ENCODE data around the gene ITLN2. TPM values are rescaled to one million over a fixed set of nuclear protein-coding genes. Genes with fewer than 3 reads are reported as not detected.

ITLN2 gene
- total and polyA plus RNA-seq, 10 of the 15 experiments (the other 5 are each of a cell fraction or from before 2014, with no cell fraction given) = not detected

DNA sequence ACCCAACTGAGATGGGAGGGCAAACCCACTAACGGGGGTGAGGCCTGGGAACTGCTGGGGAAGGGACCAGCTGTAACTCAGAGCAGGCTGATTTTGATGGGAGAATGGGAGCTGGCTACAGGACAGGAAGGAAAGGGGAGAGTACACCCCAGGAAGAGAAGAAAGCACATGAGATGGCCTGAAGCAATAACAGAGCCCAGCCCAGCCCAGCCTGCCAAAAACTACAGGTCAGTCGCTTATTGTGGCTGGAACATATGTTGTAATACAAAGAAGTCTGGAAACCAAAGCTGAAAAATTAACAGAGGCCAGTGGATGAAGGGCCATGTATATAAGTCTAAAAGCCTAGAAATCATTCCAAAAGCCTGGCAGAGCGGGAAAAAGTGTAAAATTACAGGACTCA is 1.6 kb downstream of the ITLN2 start:
- Histone ChIP-seq H3K4me1 (ENCODE audit: control insufficient read depth, insufficient read depth, low read length) (no peaks in the 10 kb centered on the region), H2AFZ (ENCODE audit: control insufficient read depth, low read depth, low read length) (no peak overlapping the region), H3K4me3 (no peak overlapping the region), H3K79me2 (ENCODE audit: control insufficient read depth, insufficient read depth, low read length) (no peaks in the 10 kb centered on the region), H3K36me3 (ENCODE audit: control insufficient read depth in 2 of 2, insufficient read depth in 2 of 2, low read length in 1 of 2) (no peaks in the 10 kb centered on the region), H4K20me1 (ENCODE audit: control insufficient read depth, insufficient read depth) (no peaks in the 10 kb centered on the region), H3K9ac (ENCODE audit: control insufficient read depth, insufficient read depth, low read length) (no peak overlapping the region), H3K27me3 (replicated peaks in 1 of 2; ENCODE audit: control insufficient read depth in 2 of 2, insufficient read depth in 2 of 2, low read length in 1 of 2) (no peaks in the 10 kb centered on the region; a peak in 1 of 4 replicates), H3K4me2 (ENCODE audit: control insufficient read depth, insufficient read depth) (no peak overlapping the region), H3K27ac (ENCODE audit: control insufficient read depth, insufficient read depth) (no peak overlapping the region), H3K9me3 (replicated peaks; ENCODE audit: control insufficient read depth, insufficient read depth, low read length) (no peaks in the 10 kb centered on the region)
- DNase-seq (ENCODE audit: low read depth, low spot score) = no peak
- TF ChIP-seq SMARCA5 (IDR thresholded peaks at IDR 0.05) (no peak), ZNF622 (IDR thresholded peaks at IDR 0.05) (no peak), FOXM1 (IDR thresholded peaks at IDR 0.05; ENCODE audit: low read depth, low read length) (no peak), TCF12 (IDR thresholded peaks at IDR 0.05; ENCODE audit: low read depth, low read length) (no peak), SMAD5 (IDR thresholded peaks at IDR 0.05; ENCODE audit: low read depth) (no peak), IKZF1 (conservative IDR thresholded peaks at IDR 0.05) (no peak), KDM1A (IDR thresholded peaks at IDR 0.05; ENCODE audit: borderline replicate concordance) (no peak)
- ATAC-seq = no peak
- FAIRE-seq = no peak
- WGBS (ENCODE audit: insufficient coverage, insufficient replicate concordance, low lambda C conversion rate, missing lambda C conversion rate) = 69% methylated on average over 3 of the region's 3 CpGs
- ChIA-PET POLR2A (interaction anchor here (0.7 to 2.3 kb wide), 3 partner anchors 25 to 226 kb away, joined by 3 to 7 read pairs (median 4); no protein-coding TSS in a partner anchor), RAD21 (ENCODE audit: unreplicated experiment) (interaction anchor here (1.1 to 5.7 kb wide), 15 partner anchors 35 to 274 kb away, joined by 3 to 174 read pairs (median 11); partner anchors contain the start of gene LY9), CTCF (interaction anchor here (0.6 to 6.6 kb wide), 38 partner anchors 11 to 1071 kb away, joined by 3 to 349 read pairs (median 14); partner anchors contain the start of genes CD244, ITLN1, KLHDC9 and LY9), SMC1A (ENCODE audit: uncharacterized antibody, unreplicated experiment) (interaction anchor here (0.7 to 6.8 kb wide), 30 partner anchors 10 to 412 kb away, joined by 3 to 212 read pairs (median 6); partner anchors contain the start of genes CD244, KLHDC9 and SLAMF7)
- BruUV-seq (replicated peaks) = no TSS peak
- in situ Hi-C loops (cut with MboI) (loop anchor here (5.0 to 25.0 kb wide), 5 partner anchors 116 to 541 kb away; partner anchors contain the start of gene VANGL2), intact Hi-C loops (cut with micrococcal nuclease; ENCODE audit: unreplicated experiment) (no loop called here)

DNA sequence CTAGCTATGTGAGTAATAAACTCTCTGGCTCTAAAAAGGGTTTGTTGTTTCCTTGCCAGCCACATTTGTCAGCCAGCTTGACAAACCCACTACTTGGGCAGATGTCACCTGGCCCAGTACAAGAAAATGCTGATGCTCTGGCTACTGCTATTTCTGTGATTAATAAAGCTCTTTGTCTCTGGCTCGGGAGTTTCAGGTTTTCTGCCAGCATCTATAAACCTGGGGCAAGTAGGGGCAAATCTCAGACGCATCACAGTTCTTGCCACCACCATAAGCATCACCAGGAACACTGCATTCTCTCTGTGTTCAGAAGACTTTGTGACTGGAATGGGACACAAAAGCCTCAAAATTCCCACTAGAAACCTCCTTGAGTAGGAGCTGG is 2.5 kb downstream of the ITLN2 start:
- DNase-seq (ENCODE audit: low read depth, low spot score) = no peak
- Histone ChIP-seq H3K4me1 (ENCODE audit: control insufficient read depth, insufficient read depth, low read length) (no peaks in the 10 kb centered on the region), H3K79me2 (ENCODE audit: control insufficient read depth, insufficient read depth, low read length) (no peaks in the 10 kb centered on the region), H3K27me3 (replicated peaks in 1 of 2; ENCODE audit: control insufficient read depth in 2 of 2, insufficient read depth in 2 of 2, low read length in 1 of 2) (no peaks in the 10 kb centered on the region; a peak in 1 of 4 replicates), H3K4me3 (no peak overlapping the region), H3K36me3 (ENCODE audit: control insufficient read depth in 2 of 2, insufficient read depth in 2 of 2, low read length in 1 of 2) (no peaks in the 10 kb centered on the region), H3K9me3 (replicated peaks; ENCODE audit: control insufficient read depth, insufficient read depth, low read length) (no peaks in the 10 kb centered on the region), H3K27ac (ENCODE audit: control insufficient read depth, insufficient read depth) (no peak overlapping the region), H2AFZ (ENCODE audit: control insufficient read depth, low read depth, low read length) (no peak overlapping the region), H3K4me2 (ENCODE audit: control insufficient read depth, insufficient read depth) (no peak overlapping the region), H4K20me1 (ENCODE audit: control insufficient read depth, insufficient read depth) (no peaks in the 10 kb centered on the region), H3K9ac (ENCODE audit: control insufficient read depth, insufficient read depth, low read length) (no peak overlapping the region)
- BruUV-seq (replicated peaks) = no TSS peak
- ChIA-PET RAD21 (ENCODE audit: unreplicated experiment) (interaction anchor here (0.6 to 5.7 kb wide), 41 partner anchors 23 to 334 kb away, joined by 3 to 174 read pairs (median 4); partner anchors contain the start of genes CD244, ITLN1, KLHDC9 and LY9), SMC1A (ENCODE audit: uncharacterized antibody, unreplicated experiment) (interaction anchor here (0.7 to 6.8 kb wide), 60 partner anchors 8 to 411 kb away, joined by 3 to 212 read pairs (median 5); partner anchors contain the start of genes CD244 and SLAMF7), CTCF (interaction anchor here (0.7 to 6.6 kb wide), 65 partner anchors 9 to 345 kb away, joined by 3 to 349 read pairs (median 6); partner anchors contain the start of genes CD244, CD48, ITLN1 and KLHDC9), POLR2A (interaction anchor here (0.6 to 1.2 kb wide), 8 partner anchors 43 to 213 kb away, joined by 3 to 6 read pairs (median 3); partner anchors contain the start of gene SLAMF7)
- no peak for ATAC-seq
- in situ Hi-C loops (cut with MboI) (loop anchor here (5.0 to 25.0 kb wide), 5 partner anchors 115 to 540 kb away; partner anchors contain the start of gene VANGL2), intact Hi-C loops (cut with micrococcal nuclease; ENCODE audit: unreplicated experiment) (no loop called here)
- FAIRE-seq = no peak
- 66% methylated on average over 2 of the region's 2 CpGs for WGBS (ENCODE audit: insufficient coverage, insufficient replicate concordance, low lambda C conversion rate, missing lambda C conversion rate)
- TF ChIP-seq, protein P1, sequence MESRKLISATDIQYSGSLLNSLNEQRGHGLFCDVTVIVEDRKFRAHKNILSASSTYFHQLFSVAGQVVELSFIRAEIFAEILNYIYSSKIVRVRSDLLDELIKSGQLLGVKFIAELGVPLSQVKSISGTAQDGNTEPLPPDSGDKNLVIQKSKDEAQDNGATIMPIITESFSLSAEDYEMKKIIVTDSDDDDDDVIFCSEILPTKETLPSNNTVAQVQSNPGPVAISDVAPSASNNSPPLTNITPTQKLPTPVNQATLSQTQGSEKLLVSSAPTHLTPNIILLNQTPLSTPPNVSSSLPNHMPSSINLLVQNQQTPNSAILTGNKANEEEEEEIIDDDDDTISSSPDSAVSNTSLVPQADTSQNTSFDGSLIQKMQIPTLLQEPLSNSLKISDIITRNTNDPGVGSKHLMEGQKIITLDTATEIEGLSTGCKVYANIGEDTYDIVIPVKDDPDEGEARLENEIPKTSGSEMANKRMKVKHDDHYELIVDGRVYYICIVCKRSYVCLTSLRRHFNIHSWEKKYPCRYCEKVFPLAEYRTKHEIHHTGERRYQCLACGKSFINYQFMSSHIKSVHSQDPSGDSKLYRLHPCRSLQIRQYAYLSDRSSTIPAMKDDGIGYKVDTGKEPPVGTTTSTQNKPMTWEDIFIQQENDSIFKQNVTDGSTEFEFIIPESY (IDR thresholded peaks at IDR 0.05) = no peak
- TF ChIP-seq, protein P2, sequence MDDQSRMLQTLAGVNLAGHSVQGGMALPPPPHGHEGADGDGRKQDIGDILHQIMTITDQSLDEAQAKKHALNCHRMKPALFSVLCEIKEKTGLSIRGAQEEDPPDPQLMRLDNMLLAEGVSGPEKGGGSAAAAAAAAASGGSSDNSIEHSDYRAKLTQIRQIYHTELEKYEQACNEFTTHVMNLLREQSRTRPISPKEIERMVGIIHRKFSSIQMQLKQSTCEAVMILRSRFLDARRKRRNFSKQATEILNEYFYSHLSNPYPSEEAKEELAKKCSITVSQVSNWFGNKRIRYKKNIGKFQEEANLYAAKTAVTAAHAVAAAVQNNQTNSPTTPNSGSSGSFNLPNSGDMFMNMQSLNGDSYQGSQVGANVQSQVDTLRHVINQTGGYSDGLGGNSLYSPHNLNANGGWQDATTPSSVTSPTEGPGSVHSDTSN (IDR thresholded peaks at IDR 0.05; ENCODE audit: insufficient replicate concordance, low read depth, low read length) = no peak
- TF ChIP-seq SMARCA5 (IDR thresholded peaks at IDR 0.05) (no peak), EZH2 (IDR thresholded peaks at IDR 0.05; ENCODE audit: borderline replicate concordance, control insufficient read depth, low read depth, low read length) (no peak), MEF2A (IDR thresholded peaks at IDR 0.05; ENCODE audit: insufficient read depth, low read depth, low read length) (no peak), FOXM1 (IDR thresholded peaks at IDR 0.05; ENCODE audit: low read depth, low read length) (no peak), CHD1 (IDR thresholded peaks at IDR 0.05; ENCODE audit: low read depth, low read length) (no peak), DPF2 (IDR thresholded peaks at IDR 0.05) (no peak), NR2C2 (IDR thresholded peaks at IDR 0.05; ENCODE audit: borderline replicate concordance, control insufficient read depth, insufficient read length, low read depth) (no peak)
